Pancreas (tissue), 10 donors: Measurements from ENCODE around the gene LDLRAD4. TPM values are rescaled to one million over a fixed set of nuclear protein-coding genes. Genes with fewer than 3 reads are reported as not detected.
A peak's percentile ranks its signal among the peaks of the same experiment; 100 is the strongest.

Source experiments
- ATAC-seq, 4 donors: fragments of 200-7000 bp; cut with Tn5 transposase; one replicate each; pipeline versions ENCODE4 v1.8.0 to v1.9.1; 2020; ENCODE audit warnings: mild to moderate bottlenecking in 4 of 4, moderate library complexity in 4 of 4
- DNase-seq, 6 donors: peaks; one replicate each; pipeline ENCODE4 v3.0.0-alpha.2; 2020
- FAIRE-seq: peaks from 2 replicates; lab custom pipeline; 2012; peaks lifted over from hg19 to GRCh38; lab: Jason Lieb, UNC
- H3K27ac ChIP-seq, 4 donors: fragments of 200-600 bp; sonication (generic); 1 replicate in 3 of 4; 2 replicates in 1 of 4; pipeline versions ENCODE4 v1.5.0 to v1.8.0; 2020
- H3K27me3 ChIP-seq, 4 donors: fragments of 200-600 bp; one replicate each; pipeline ENCODE4 v1.8.0; 2021
- H3K36me3 ChIP-seq, 3 donors: fragments of 200-600 bp; sonication (generic) in 1 of 3; one replicate each; pipeline versions ENCODE4 v1.5.0 to v1.8.0; 2020 to 2021
- H3K4me1 ChIP-seq, 3 donors: fragments of 200-600 bp; one replicate each; pipeline ENCODE4 v1.8.0; 2021
- H3K4me3 ChIP-seq, 4 donors: fragments of 200-600 bp; sonication (generic) in 2 of 4; one replicate each; pipeline versions ENCODE4 v1.5.0 to v1.8.0; 2020 to 2021
- H3K9me3 ChIP-seq, 4 donors: fragments of 200-600 bp; one replicate each; pipeline ENCODE4 v1.8.0; 2021
- CTCF ChIP-seq, 4 donors: fragments of 200-600 bp; sonication (generic) in 3 of 4; IDR thresholded peaks; one replicate each; pipeline versions ENCODE4 v1.5.0 to v1.8.0; 2021; ENCODE audit warnings: antibody characterized with exemption in 4 of 4
- WGBS, 2 donors: extraction: QIAGEN DNeasy Blood & Tissue Kit; methylation state at CpG; one replicate each; pipeline ENCODE4 v1.1.7; 2013; 5-methylcytosine and 5-hydroxymethylcytosine counted together
- intact Hi-C, 3 donors: fragments of 100-400 bp; cut with DNase I; formaldehyde crosslinking; loops; one replicate each; pipeline versions ENCODE4 v1.11.1 to v1.14.2; 2022
- polyA plus RNA-seq, 2 donors: library from polyadenylated mRNA; stranded (reverse); fragments of 200-250 nt; gene quantifications; one replicate each; pipeline ENCODE4 v1.2.3, GENCODE V29; 2013
- total RNA-seq, 6 donors: library from RNA; stranded (reverse); fragmentation: NEBNext Ultra II Directional in 4 of 6; extraction: Animal tissue kit (Norgen Biotek cat#: 25700) in 4 of 6; gene quantifications; one replicate each; pipeline versions ENCODE4 v1.2.1 to v1.2.4, GENCODE V29; 2021 to 2023
- donor health status: healthy with polysubstance abuse.
- donor health status: DM: no; HTN: no; CAD: no; lungs with moderate emphysema.
- donor health status: DM: no; HTN: no; CAD: no.
- donor health status: control.
- donor health status: control.
- donor health status: Bipolar disorder and iron deficiency.
- donor health status: DM: yes; HTN: yes; CAD: no.
- donor health status: DM: no; HTN: no; CAD: no.
- donor health status: DM: no; HTN: no; CAD: no.
- donor health status: DM: yes; HTN: yes; CAD: no.

The LDLRAD4 gene
- total and polyA plus RNA-seq, 8 donors, result 2.5 to 21.8 (median 5.7) TPM

DNA sequence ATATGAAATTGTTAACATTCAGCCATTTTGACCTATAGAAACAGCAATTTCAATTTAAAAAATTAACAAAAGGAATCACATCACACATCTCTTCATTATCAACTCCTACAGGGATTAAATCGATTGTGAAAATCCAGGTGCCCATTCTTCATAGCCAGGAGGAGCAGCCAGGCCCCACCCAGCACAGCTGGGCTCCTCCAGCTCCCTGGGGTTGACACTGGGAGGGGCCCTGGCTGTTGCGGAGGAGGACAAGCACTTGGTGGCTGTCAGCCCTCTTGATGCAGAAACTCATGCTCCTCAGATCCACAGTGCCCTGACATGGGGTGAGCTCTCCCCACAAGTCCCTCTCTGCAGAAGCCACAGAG, 408.0 kb downstream of the LDLRAD4 start:
- intact Hi-C loops, result no loop called here
- no peak for TF ChIP-seq CTCF (IDR thresholded peaks at IDR 0.05)
- Histone ChIP-seq H3K36me3 (no peaks in the 10 kb centered on the region), H3K9me3 (no peaks in the 10 kb centered on the region), H3K27me3 (no peaks in the 10 kb centered on the region), H3K4me3 (no peak overlapping the region), H3K4me1 (no peaks in the 10 kb centered on the region), H3K27ac (no peak overlapping the region)
- no peak for ATAC-seq
- no peak for FAIRE-seq
- DNase-seq, result no peak
- WGBS, 2 donors, result 60 to 65% methylated on average over 2 of the region's 2 CpGs

DNA sequence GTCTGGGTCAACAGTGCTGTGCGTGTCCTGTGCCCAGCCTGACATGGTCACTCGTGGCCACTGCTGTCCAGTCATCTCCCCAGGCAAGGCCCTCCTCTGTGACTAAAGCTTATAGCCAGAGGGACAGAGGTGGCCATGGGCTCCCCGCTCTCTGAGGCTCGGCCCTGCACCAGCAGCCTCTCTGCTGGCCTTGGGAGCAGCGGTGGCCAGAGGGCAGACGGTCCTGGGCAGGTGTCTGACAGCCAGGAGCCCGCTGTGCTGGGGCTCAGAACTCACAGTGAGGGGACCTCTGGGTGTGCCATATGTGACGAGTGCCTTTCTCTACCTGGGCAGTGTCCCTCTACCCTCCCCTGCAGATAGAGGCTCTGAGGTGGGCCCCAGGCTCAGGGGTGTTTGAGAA, 409.1 kb downstream of the LDLRAD4 start:
- Histone ChIP-seq H3K27ac (no peak overlapping the region), H3K4me3 (no peak overlapping the region), H3K9me3 (no peaks in the 10 kb centered on the region), H3K27me3 (no peaks in the 10 kb centered on the region), H3K36me3 (no peaks in the 10 kb centered on the region), H3K4me1 (no peaks in the 10 kb centered on the region)
- ATAC-seq, result no peak
- FAIRE-seq, result no peak
- no peak for TF ChIP-seq CTCF (IDR thresholded peaks at IDR 0.05)
- WGBS, 2 donors, result 70 to 77% methylated on average over 8 of the region's 8 CpGs
- no peak for DNase-seq
- intact Hi-C loops, result no loop called here

GRCh38 chr18:13628211-13628610, 409.7 kb downstream of the LDLRAD4 start:
- Histone ChIP-seq H3K27me3 (no peaks in the 10 kb centered on the region), H3K4me1 (no peaks in the 10 kb centered on the region), H3K9me3 (no peaks in the 10 kb centered on the region), H3K36me3 (no peaks in the 10 kb centered on the region), H3K4me3 (no peak overlapping the region), H3K27ac (no peak overlapping the region)
- ATAC-seq (no peak), DNase-seq (no peak), FAIRE-seq (no peak)
- intact Hi-C loops, result no loop called here
- 72 to 81% methylated on average over 9 of the region's 9 CpGs for WGBS, 2 donors
- no peak for TF ChIP-seq CTCF (IDR thresholded peaks at IDR 0.05)

GRCh38 chr18:13629841-13630715, 411.5 kb downstream of the LDLRAD4 start:
- WGBS, 2 donors, result 42 to 45% methylated on average over 8 of the region's 8 CpGs
- peak in 1 of 6 donors; percentile 25 for DNase-seq
- H3K36me3 ChIP-seq, result no peaks in the 10 kb centered on the region
- no peaks in the 10 kb centered on the region for H3K4me1 ChIP-seq
- intact Hi-C loops, result loop anchor here in 1 of 3 donors (10.0 kb wide), 1 partner anchor 415 kb away; the partner anchor contains the start of gene LDLRAD4
- H3K4me3 ChIP-seq, result no peak overlapping the region
- H3K27ac ChIP-seq, result no peak overlapping the region
- FAIRE-seq, result peak; percentile 23
- peak in 3 of 4 donors; percentile 28 to 51 (median 39) for TF ChIP-seq CTCF (IDR thresholded peaks at IDR 0.05)
- ATAC-seq, result peak; percentile 71 to 92 (median 88)
- no peaks in the 10 kb centered on the region for H3K27me3 ChIP-seq
- H3K9me3 ChIP-seq, result no peaks in the 10 kb centered on the region
